K562 (cell line): ENCODE measurements around the gene SVOP. TPM values are rescaled to one million over a fixed set of nuclear protein-coding genes. Genes with fewer than 3 reads are reported as not detected.

Experiments
- CREM ChIP-seq: IDR thresholded peaks from 2 replicates; pipeline ENCODE4 v1.6.1; 2014; ENCODE audit warnings: antibody characterized with exemption, low read depth
- SRF ChIP-seq, 2 experiments: fragments of 250-450, 450-650 bp in 1 of 2; sonication (Bioruptor Pico) in 1 of 2; sonication (generic) in 1 of 2; formaldehyde crosslinking; IDR thresholded peaks; 2 replicates each; pipeline versions ENCODE4 v1.5.0 to v1.5.1; 2020 to 2022; ENCODE audit warnings: mild to moderate bottlenecking in 1 of 2, missing genetic modification reagents in 1 of 2
- STAG1 ChIP-seq: sonication (generic); formaldehyde crosslinking; IDR thresholded peaks from 2 replicates; pipeline ENCODE4 v1.5.0; 2020; ENCODE audit warnings: missing genetic modification reagents, borderline replicate concordance
- ZBTB11 ChIP-seq, 3 experiments: fragments of 200-800 bp in 1 of 3; fragments of 250-450 bp in 1 of 3; fragments of 450-650 bp in 1 of 3; sonication (Bioruptor Pico) in 1 of 3; sonication (Bioruptor generic) in 1 of 3; formaldehyde crosslinking in 1 of 3; IDR thresholded peaks; 2 replicates each; pipeline versions ENCODE4 v1.6.1 to v1.8.0; 2016 to 2022; ENCODE audit warnings: mild to moderate bottlenecking in 2 of 3, missing genetic modification characterization in 2 of 3, missing compliant biosample characterization in 1 of 3, moderate library complexity in 1 of 3
- ZNF280A ChIP-seq: fragments of 450-650 bp; IDR thresholded peaks from 2 replicates; pipeline ENCODE4 v1.6.1; 2018; ENCODE audit warnings: mild to moderate bottlenecking, low read depth; ENCODE audit not compliant: partially characterized antibody
- ZNF431 ChIP-seq: sonication (generic); formaldehyde crosslinking; IDR thresholded peaks from 2 replicates; pipeline ENCODE4 v1.8.0; 2022; ENCODE audit warnings: mild to moderate bottlenecking, missing genetic modification reagents
- polyA plus RNA-seq, 8 experiments: library from polyadenylated mRNA; depleted of rRNA in 4 of 8; stranded (reverse) in 5 of 8; unstranded in 3 of 8; fragments of >200 nt; fragmentation: Nextera tagmentation in 2 of 8; fragmentation: Illumina TruSeq in 1 of 8; extraction: Ambion mirVana in 2 of 8; extraction: Trizol in 1 of 8; gene quantifications; 2 replicates each; pipeline versions ENCODE4 v1.2.1 to v1.2.3, GENCODE V29; 2011 to 2014; ENCODE audit warnings: inconsistent platforms in 1 of 8, missing spikeins in 1 of 8
- total RNA-seq, 7 experiments: library from RNA; depleted of rRNA in 6 of 7; stranded (reverse); fragments of >200 nt in 6 of 7; fragmentation: Illumina TruSeq in 2 of 7; extraction: Trizol in 2 of 7; gene quantifications; 2 replicates each; pipeline versions ENCODE4 v1.2.1 to v1.2.3, GENCODE V29; 2011 to 2021; ENCODE audit warnings: low replicate concordance in 1 of 7
- TF ChIP-seq, protein P1 (sequence below), 2 experiments: fragments of 450-650 bp; conservative IDR thresholded peaks; 2 replicates each; pipeline ENCODE4 v1.6.1; 2017; ENCODE audit warnings: mild to moderate bottlenecking in 2 of 2, moderate library complexity in 2 of 2
- TF ChIP-seq, protein P2 (sequence below), 2 experiments: IDR thresholded peaks in 1 of 2; conservative IDR thresholded peaks in 1 of 2; 2 replicates each; pipeline ENCODE4 v1.6.1; 2016; ENCODE audit warnings: low read depth in 2 of 2, mild to moderate bottlenecking in 1 of 2, missing compliant biosample characterization in 1 of 2, missing genetic modification characterization in 1 of 2, moderate library complexity in 1 of 2
- TF ChIP-seq, protein P3 (sequence below), 2 experiments: IDR thresholded peaks; 2 replicates each; pipeline ENCODE4 v1.6.1; 2012; ENCODE audit warnings: improper control_type of control experiment in 2 of 2, low read depth in 2 of 2, low read length in 2 of 2, borderline replicate concordance in 1 of 2
- TF ChIP-seq, protein P4 (sequence below): fragments of 250-450 bp; sonication (Bioruptor Pico); IDR thresholded peaks from 2 replicates; pipeline ENCODE4 v1.5.0; 2020; ENCODE audit warnings: mild to moderate bottlenecking

SVOP gene
- total and polyA plus RNA-seq, 9 of the 15 experiments (the other 6 are each of a cell fraction or from before 2014, with no cell fraction given), result 0.01 to 0.09 (median 0.06) TPM; not detected in 1

- TF ChIP-seq ZBTB11 (CRISPR knock-in tag; IDR thresholded peaks at IDR 0.05) (peak in 1 of 3 experiments; percentile 59; a peak in 1 of 6 replicates), ZNF280A (no peak), SRF (CRISPR knock-in tag; IDR thresholded peaks at IDR 0.05) (peak in 1 of 2 experiments; percentile 82; a peak in 2 of 4 replicates), ZNF431 (CRISPR knock-in tag) (0 out of 2 replicates have a peak, but pooled peaks have one; percentile 20), CREM (peak; percentile 56), STAG1 (CRISPR knock-in tag) (peak; percentile 10; the same call in 1 of the 2 replicates)
- TF ChIP-seq, protein P1, sequence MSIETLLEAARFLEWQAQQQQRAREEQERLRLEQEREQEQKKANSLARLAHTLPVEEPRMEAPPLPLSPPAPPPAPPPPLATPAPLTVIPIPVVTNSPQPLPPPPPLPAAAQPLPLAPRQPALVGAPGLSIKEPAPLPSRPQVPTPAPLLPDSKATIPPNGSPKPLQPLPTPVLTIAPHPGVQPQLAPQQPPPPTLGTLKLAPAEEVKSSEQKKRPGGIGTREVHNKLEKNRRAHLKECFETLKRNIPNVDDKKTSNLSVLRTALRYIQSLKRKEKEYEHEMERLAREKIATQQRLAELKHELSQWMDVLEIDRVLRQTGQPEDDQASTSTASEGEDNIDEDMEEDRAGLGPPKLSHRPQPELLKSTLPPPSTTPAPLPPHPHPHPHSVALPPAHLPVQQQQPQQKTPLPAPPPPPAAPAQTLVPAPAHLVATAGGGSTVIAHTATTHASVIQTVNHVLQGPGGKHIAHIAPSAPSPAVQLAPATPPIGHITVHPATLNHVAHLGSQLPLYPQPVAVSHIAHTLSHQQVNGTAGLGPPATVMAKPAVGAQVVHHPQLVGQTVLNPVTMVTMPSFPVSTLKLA (conservative IDR thresholded peaks at IDR 0.05), result peak in 1 of 2 experiments; percentile 69; a peak in 2 of 4 replicates
- TF ChIP-seq, protein P2, sequence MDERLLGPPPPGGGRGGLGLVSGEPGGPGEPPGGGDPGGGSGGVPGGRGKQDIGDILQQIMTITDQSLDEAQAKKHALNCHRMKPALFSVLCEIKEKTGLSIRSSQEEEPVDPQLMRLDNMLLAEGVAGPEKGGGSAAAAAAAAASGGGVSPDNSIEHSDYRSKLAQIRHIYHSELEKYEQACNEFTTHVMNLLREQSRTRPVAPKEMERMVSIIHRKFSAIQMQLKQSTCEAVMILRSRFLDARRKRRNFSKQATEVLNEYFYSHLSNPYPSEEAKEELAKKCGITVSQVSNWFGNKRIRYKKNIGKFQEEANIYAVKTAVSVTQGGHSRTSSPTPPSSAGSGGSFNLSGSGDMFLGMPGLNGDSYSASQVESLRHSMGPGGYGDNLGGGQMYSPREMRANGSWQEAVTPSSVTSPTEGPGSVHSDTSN (CRISPR knock-in tag; IDR thresholded peaks at IDR 0.05; ENCODE audit: low read depth), result 0 out of 2 replicates have a peak, but pooled peaks have one; percentile 31
- TF ChIP-seq, protein P2 (tag; conservative IDR thresholded peaks at IDR 0.05; ENCODE audit: low read depth), result no peak
- TF ChIP-seq, protein P3, sequence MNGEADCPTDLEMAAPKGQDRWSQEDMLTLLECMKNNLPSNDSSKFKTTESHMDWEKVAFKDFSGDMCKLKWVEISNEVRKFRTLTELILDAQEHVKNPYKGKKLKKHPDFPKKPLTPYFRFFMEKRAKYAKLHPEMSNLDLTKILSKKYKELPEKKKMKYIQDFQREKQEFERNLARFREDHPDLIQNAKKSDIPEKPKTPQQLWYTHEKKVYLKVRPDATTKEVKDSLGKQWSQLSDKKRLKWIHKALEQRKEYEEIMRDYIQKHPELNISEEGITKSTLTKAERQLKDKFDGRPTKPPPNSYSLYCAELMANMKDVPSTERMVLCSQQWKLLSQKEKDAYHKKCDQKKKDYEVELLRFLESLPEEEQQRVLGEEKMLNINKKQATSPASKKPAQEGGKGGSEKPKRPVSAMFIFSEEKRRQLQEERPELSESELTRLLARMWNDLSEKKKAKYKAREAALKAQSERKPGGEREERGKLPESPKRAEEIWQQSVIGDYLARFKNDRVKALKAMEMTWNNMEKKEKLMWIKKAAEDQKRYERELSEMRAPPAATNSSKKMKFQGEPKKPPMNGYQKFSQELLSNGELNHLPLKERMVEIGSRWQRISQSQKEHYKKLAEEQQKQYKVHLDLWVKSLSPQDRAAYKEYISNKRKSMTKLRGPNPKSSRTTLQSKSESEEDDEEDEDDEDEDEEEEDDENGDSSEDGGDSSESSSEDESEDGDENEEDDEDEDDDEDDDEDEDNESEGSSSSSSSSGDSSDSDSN (IDR thresholded peaks at IDR 0.05; ENCODE audit: borderline replicate concordance in 1 of 2, low read depth in 2 of 2, low read length in 2 of 2), result peak in 1 of 2 experiments; percentile 30; a peak in 1 of 4 replicates
- TF ChIP-seq, protein P4, sequence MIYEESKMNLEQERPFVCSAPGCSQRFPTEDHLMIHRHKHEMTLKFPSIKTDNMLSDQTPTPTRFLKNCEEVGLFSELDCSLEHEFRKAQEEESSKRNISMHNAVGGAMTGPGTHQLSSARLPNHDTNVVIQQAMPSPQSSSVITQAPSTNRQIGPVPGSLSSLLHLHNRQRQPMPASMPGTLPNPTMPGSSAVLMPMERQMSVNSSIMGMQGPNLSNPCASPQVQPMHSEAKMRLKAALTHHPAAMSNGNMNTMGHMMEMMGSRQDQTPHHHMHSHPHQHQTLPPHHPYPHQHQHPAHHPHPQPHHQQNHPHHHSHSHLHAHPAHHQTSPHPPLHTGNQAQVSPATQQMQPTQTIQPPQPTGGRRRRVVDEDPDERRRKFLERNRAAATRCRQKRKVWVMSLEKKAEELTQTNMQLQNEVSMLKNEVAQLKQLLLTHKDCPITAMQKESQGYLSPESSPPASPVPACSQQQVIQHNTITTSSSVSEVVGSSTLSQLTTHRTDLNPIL (CRISPR knock-in tag), result no peak
Observed at GRCh38 chr12:109020796-109021380, at the start of gene SVOP (continued).
